GM06990 (cell line): ENCODE data around the gene HES1.

Source experiments
- DNase-seq: peaks from one replicate; pipeline ENCODE4 v3.0.0-alpha.2; 2011; ENCODE audit not compliant: insufficient read length; ENCODE audit errors: extremely low read depth
- H3K27me3 ChIP-seq: replicated peaks from 2 replicates; pipeline ENCODE4 v1.6.0; 2011; ENCODE audit warnings: low read length; ENCODE audit not compliant: control insufficient read depth, insufficient read depth
- H3K36me3 ChIP-seq: 2 replicates; pipeline ENCODE4 v1.5.1; 2011; ENCODE audit warnings: low read length; ENCODE audit not compliant: control insufficient read depth, insufficient read depth
- H3K4me3 ChIP-seq: replicated peaks from 2 replicates; pipeline ENCODE4 v1.5.1; 2011; ENCODE audit warnings: low read depth, mild to moderate bottlenecking, control low read depth, low read length
- CTCF ChIP-seq: IDR thresholded peaks from 2 replicates; pipeline ENCODE4 v1.5.1; 2011; ENCODE audit warnings: low read length, control low read depth, mild to moderate bottlenecking, inconsistent platforms; ENCODE audit not compliant: insufficient read depth, poor library complexity, severe bottlenecking

HES1 gene

GRCh38 chr3:194158942-194159439 lies 23.0 kb downstream of the HES1 start:
- Histone ChIP-seq H3K4me3 (no peak overlapping the region), H3K36me3 (no peaks in the 10 kb centered on the region), H3K27me3 (no peaks in the 10 kb centered on the region)
- TF ChIP-seq CTCF: no peak
- DNase-seq: no peak

DNA sequence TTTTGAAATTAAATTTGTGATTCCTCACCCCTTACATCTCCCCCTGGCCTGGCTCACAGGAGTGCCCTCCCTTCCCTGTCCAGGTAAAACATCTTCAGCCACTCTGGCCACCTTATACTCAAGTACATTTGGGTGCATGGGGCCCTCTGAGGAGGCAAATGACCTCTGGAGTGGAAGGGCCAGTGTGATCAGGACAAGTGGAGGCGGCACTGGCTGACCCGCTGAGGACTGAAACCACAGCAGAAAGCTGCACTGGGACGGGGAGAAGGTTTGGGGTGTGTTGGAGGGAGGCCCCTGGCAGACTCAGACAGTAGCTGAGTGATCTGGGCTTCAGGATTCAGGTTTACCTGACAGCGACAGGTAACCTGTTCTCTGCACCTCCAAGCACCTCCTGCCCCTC lies 24.2 kb downstream of the HES1 start:
- Histone ChIP-seq H3K4me3 (no peak overlapping the region), H3K36me3 (no peaks in the 10 kb centered on the region), H3K27me3 (no peaks in the 10 kb centered on the region)
- DNase-seq: no peak
- TF ChIP-seq CTCF: no peak

GRCh38 chr3:194161131-194162045 lies 25.4 kb downstream of the HES1 start:
- DNase-seq: no peak
- Histone ChIP-seq H3K36me3 (no peaks in the 10 kb centered on the region), H3K4me3 (no peak overlapping the region), H3K27me3 (no peaks in the 10 kb centered on the region; the same call in 1 of the 2 replicates)
- no peak for TF ChIP-seq CTCF

DNA sequence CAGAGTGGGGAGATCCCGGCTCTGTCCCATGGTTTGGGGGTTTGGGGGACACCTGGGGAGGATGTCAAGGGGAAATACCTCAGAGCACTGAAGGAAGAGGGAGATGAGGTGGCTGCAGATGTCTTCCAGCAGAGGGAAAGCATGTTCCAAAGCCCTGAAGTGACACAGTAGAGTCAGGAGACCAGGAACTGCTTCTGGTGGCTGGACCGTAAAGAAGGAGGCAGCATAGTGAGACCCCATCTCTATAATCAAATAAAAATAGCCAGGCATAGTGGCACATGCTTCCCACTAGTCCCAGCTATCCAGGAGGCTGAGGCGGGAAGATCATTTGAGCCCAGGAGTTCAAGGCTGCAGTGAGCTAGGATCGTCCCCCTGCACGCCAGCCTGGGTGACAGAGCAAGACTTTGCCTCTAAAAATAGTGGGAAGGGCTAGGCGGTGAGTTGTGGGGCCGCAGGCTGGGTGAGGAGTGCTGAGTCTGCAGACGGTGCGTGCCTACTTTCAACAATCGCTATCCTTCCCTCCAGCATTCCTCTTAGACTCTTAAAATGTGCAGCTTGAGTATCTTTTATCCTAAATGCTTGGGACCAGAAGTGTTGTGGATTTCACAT lies 26.2 kb downstream of the HES1 start:
- H3K4me3 ChIP-seq: no peak overlapping the region
- H3K27me3 ChIP-seq: no peaks in the 10 kb centered on the region; the same call in 1 of the 2 replicates
- no peaks in the 10 kb centered on the region for H3K36me3 ChIP-seq
- no peak for TF ChIP-seq CTCF
- no peak for DNase-seq

- H3K27me3 ChIP-seq: no peaks in the 10 kb centered on the region; the same call in 1 of the 2 replicates
- no peak for DNase-seq
- no peak overlapping the region for H3K4me3 ChIP-seq
- H3K36me3 ChIP-seq: no peaks in the 10 kb centered on the region
- TF ChIP-seq CTCF: no peak
These were observed 27.1 kb downstream of the HES1 start for GRCh38 chr3:194162817-194163584.
